ENCODE data around the gene TTC34.
"Not testable (repeated sequence)": the region's sequence is repeated elsewhere in the genome, so short reads cannot be mapped to it uniquely, and the experiment has no call there.

Gene TTC34

GRCh38 chr1:2686091-2686863, 115.2 kb downstream of the TTC34 start:
- H2AK5ac ChIP-seq (ENCODE audit: low read length, severe bottlenecking); H2BK120ac ChIP-seq (ENCODE audit: low read depth, low read length); H3K23ac ChIP-seq (ENCODE audit: low read length in 2 of 2); H2BK5ac ChIP-seq (ENCODE audit: low read depth, low read length, poor library complexity, severe bottlenecking); H3K27ac ChIP-seq (ENCODE audit: low read length, poor library complexity, severe bottlenecking); H2AFZ ChIP-seq (ENCODE audit: low read depth, low read length); H3K9ac ChIP-seq (ENCODE audit: low read length); H2BK12ac ChIP-seq (ENCODE audit: low read length in 2 of 2); DNase-seq; H3K79me1 ChIP-seq (replicated peaks; ENCODE audit: low read length, poor library complexity, severe bottlenecking); H3K4me3 ChIP-seq (ENCODE audit: insufficient read depth in 1 of 2, low read depth in 1 of 2, low read length in 2 of 2); H2BK15ac ChIP-seq (ENCODE audit: low read depth, poor library complexity, severe bottlenecking); H3K4me1 ChIP-seq (ENCODE audit: control insufficient read depth, insufficient read depth, low read depth, low read length); H3K18ac ChIP-seq (ENCODE audit: low read depth in 1 of 2, low read length in 2 of 2); H3K9me3 ChIP-seq (ENCODE audit: control insufficient read depth, low read length); H3K4ac ChIP-seq (ENCODE audit: low read depth in 1 of 2, low read length in 2 of 2); H3K4me2 ChIP-seq (ENCODE audit: low read length, poor library complexity, severe bottlenecking); H3K27me3 ChIP-seq (ENCODE audit: control insufficient read depth in 1 of 2, insufficient read depth in 1 of 2, low read length in 2 of 2); H3K36me3 ChIP-seq (ENCODE audit: control insufficient read depth in 1 of 2, insufficient read depth in 2 of 2, low read depth in 1 of 2, low read length in 2 of 2); H4K91ac ChIP-seq (ENCODE audit: low read length); H3K14ac ChIP-seq (ENCODE audit: low read length in 2 of 2); H4K8ac ChIP-seq (ENCODE audit: low read length): not testable (repeated sequence)
- WGBS, result 63% methylated on average over 7 of the region's 23 CpGs

GRCh38 chr1:2685671-2686070, 115.8 kb downstream of the TTC34 start:
- not testable (repeated sequence) for H3K4ac ChIP-seq (ENCODE audit: low read depth in 1 of 2, low read length in 2 of 2); H3K27ac ChIP-seq (ENCODE audit: low read length, poor library complexity, severe bottlenecking); H3K4me3 ChIP-seq (ENCODE audit: insufficient read depth in 1 of 2, low read depth in 1 of 2, low read length in 2 of 2); H3K4me1 ChIP-seq (ENCODE audit: control insufficient read depth, insufficient read depth, low read depth, low read length); DNase-seq; H3K9ac ChIP-seq (ENCODE audit: low read length); H2AFZ ChIP-seq (ENCODE audit: low read depth, low read length); H3K4me2 ChIP-seq (ENCODE audit: low read length, poor library complexity, severe bottlenecking); H2BK120ac ChIP-seq (ENCODE audit: low read depth, low read length); H3K23ac ChIP-seq (ENCODE audit: low read length in 2 of 2); H3K27me3 ChIP-seq (ENCODE audit: control insufficient read depth in 1 of 2, insufficient read depth in 1 of 2, low read length in 2 of 2); H3K18ac ChIP-seq (ENCODE audit: low read depth in 1 of 2, low read length in 2 of 2); H4K8ac ChIP-seq (ENCODE audit: low read length); H2BK5ac ChIP-seq (ENCODE audit: low read depth, low read length, poor library complexity, severe bottlenecking); H2AK5ac ChIP-seq (ENCODE audit: low read length, severe bottlenecking); H3K9me3 ChIP-seq (ENCODE audit: control insufficient read depth, low read length); H3K14ac ChIP-seq (ENCODE audit: low read length in 2 of 2); H2BK12ac ChIP-seq (ENCODE audit: low read length in 2 of 2); H2BK15ac ChIP-seq (ENCODE audit: low read depth, poor library complexity, severe bottlenecking); H3K79me1 ChIP-seq (replicated peaks; ENCODE audit: low read length, poor library complexity, severe bottlenecking); H3K36me3 ChIP-seq (ENCODE audit: control insufficient read depth in 1 of 2, insufficient read depth in 2 of 2, low read depth in 1 of 2, low read length in 2 of 2); H4K91ac ChIP-seq (ENCODE audit: low read length)
- WGBS, result no CpG with 5 or more reads among the region's 8 CpGs

GRCh38 chr1:2684878-2685277, 116.6 kb downstream of the TTC34 start:
- not testable (repeated sequence) for H2AFZ ChIP-seq (ENCODE audit: low read depth, low read length); H3K27me3 ChIP-seq (ENCODE audit: control insufficient read depth in 1 of 2, insufficient read depth in 1 of 2, low read length in 2 of 2); H3K79me1 ChIP-seq (replicated peaks; ENCODE audit: low read length, poor library complexity, severe bottlenecking); H3K9ac ChIP-seq (ENCODE audit: low read length); H2BK15ac ChIP-seq (ENCODE audit: low read depth, poor library complexity, severe bottlenecking); H3K27ac ChIP-seq (ENCODE audit: low read length, poor library complexity, severe bottlenecking); H3K4me1 ChIP-seq (ENCODE audit: control insufficient read depth, insufficient read depth, low read depth, low read length); H4K8ac ChIP-seq (ENCODE audit: low read length); H2BK12ac ChIP-seq (ENCODE audit: low read length in 2 of 2); H3K14ac ChIP-seq (ENCODE audit: low read length in 2 of 2); H3K23ac ChIP-seq (ENCODE audit: low read length in 2 of 2); H3K36me3 ChIP-seq (ENCODE audit: control insufficient read depth in 1 of 2, insufficient read depth in 2 of 2, low read depth in 1 of 2, low read length in 2 of 2); H3K9me3 ChIP-seq (ENCODE audit: control insufficient read depth, low read length); H3K4me2 ChIP-seq (ENCODE audit: low read length, poor library complexity, severe bottlenecking); H2BK5ac ChIP-seq (ENCODE audit: low read depth, low read length, poor library complexity, severe bottlenecking); H3K4me3 ChIP-seq (ENCODE audit: insufficient read depth in 1 of 2, low read depth in 1 of 2, low read length in 2 of 2); DNase-seq; H2AK5ac ChIP-seq (ENCODE audit: low read length, severe bottlenecking); H3K4ac ChIP-seq (ENCODE audit: low read depth in 1 of 2, low read length in 2 of 2); H3K18ac ChIP-seq (ENCODE audit: low read depth in 1 of 2, low read length in 2 of 2); H2BK120ac ChIP-seq (ENCODE audit: low read depth, low read length); H4K91ac ChIP-seq (ENCODE audit: low read length)
- 29% methylated on average over 3 of the region's 9 CpGs for WGBS

- not testable (repeated sequence) for H3K4me3 ChIP-seq (ENCODE audit: insufficient read depth in 1 of 2, low read depth in 1 of 2, low read length in 2 of 2); H3K27me3 ChIP-seq (ENCODE audit: control insufficient read depth in 1 of 2, insufficient read depth in 1 of 2, low read length in 2 of 2); H2AFZ ChIP-seq (ENCODE audit: low read depth, low read length); H3K36me3 ChIP-seq (ENCODE audit: control insufficient read depth in 1 of 2, insufficient read depth in 2 of 2, low read depth in 1 of 2, low read length in 2 of 2); H3K4me2 ChIP-seq (ENCODE audit: low read length, poor library complexity, severe bottlenecking); H4K91ac ChIP-seq (ENCODE audit: low read length); H3K9ac ChIP-seq (ENCODE audit: low read length); H3K9me3 ChIP-seq (ENCODE audit: control insufficient read depth, low read length); H2BK12ac ChIP-seq (ENCODE audit: low read length in 2 of 2); H2BK15ac ChIP-seq (ENCODE audit: low read depth, poor library complexity, severe bottlenecking); DNase-seq; H2AK5ac ChIP-seq (ENCODE audit: low read length, severe bottlenecking); H3K23ac ChIP-seq (ENCODE audit: low read length in 2 of 2); H3K4ac ChIP-seq (ENCODE audit: low read depth in 1 of 2, low read length in 2 of 2); H3K4me1 ChIP-seq (ENCODE audit: control insufficient read depth, insufficient read depth, low read depth, low read length); H3K79me1 ChIP-seq (replicated peaks; ENCODE audit: low read length, poor library complexity, severe bottlenecking); H3K14ac ChIP-seq (ENCODE audit: low read length in 2 of 2); H3K27ac ChIP-seq (ENCODE audit: low read length, poor library complexity, severe bottlenecking); H2BK120ac ChIP-seq (ENCODE audit: low read depth, low read length); H2BK5ac ChIP-seq (ENCODE audit: low read depth, low read length, poor library complexity, severe bottlenecking); H3K18ac ChIP-seq (ENCODE audit: low read depth in 1 of 2, low read length in 2 of 2); H4K8ac ChIP-seq (ENCODE audit: low read length)
- WGBS, result 48% methylated on average over 7 of the region's 7 CpGs
These were observed 117.5 kb downstream of the TTC34 start for GRCh38 chr1:2684000-2684399.

Data from mesenchymal stem cell (in vitro differentiated cells and primary cell).